Right forelimb (tissue), 1 donor: ENCODE measurements around the gene MUC6.

Source experiments
- DNase-seq: peaks from one replicate; pipeline ENCODE4 v3.0.0-alpha.2; 2018

MUC6 gene

GRCh38 chr11:1072821-1073231 is 36.3 kb upstream of the MUC6 start:
- no peak for DNase-seq

- DNase-seq: no peak
Observed at GRCh38 chr11:1072116-1072820, 35.8 kb upstream of the MUC6 start.

GRCh38 chr11:1071571-1072115 is 35.1 kb upstream of the MUC6 start:
- no peak for DNase-seq

GRCh38 chr11:1070594-1071462 is 34.3 kb upstream of the MUC6 start:
- DNase-seq: no peak

GRCh38 chr11:1069740-1070139 is 33.2 kb upstream of the MUC6 start:
- DNase-seq: no peak

GRCh38 chr11:1067812-1068496 is 31.4 kb upstream of the MUC6 start:
- DNase-seq: no peak

GRCh38 chr11:1064167-1064566 is 27.6 kb upstream of the MUC6 start:
- no peak for DNase-seq

- DNase-seq: no peak
Observed at GRCh38 chr11:1062075-1062820, 25.7 kb upstream of the MUC6 start.

- DNase-seq: no peak
Observed at GRCh38 chr11:1060852-1061616, 24.5 kb upstream of the MUC6 start.

GRCh38 chr11:1060410-1060809 is 23.9 kb upstream of the MUC6 start:
- DNase-seq: no peak

- no peak for DNase-seq
Observed at GRCh38 chr11:1059759-1060158, 23.2 kb upstream of the MUC6 start.

GRCh38 chr11:1057806-1058205 is 21.3 kb upstream of the MUC6 start:
- DNase-seq: no peak

GRCh38 chr11:1055990-1056771 is 19.7 kb upstream of the MUC6 start:
- no peak for DNase-seq

GRCh38 chr11:1055109-1055703 is 18.7 kb upstream of the MUC6 start:
- DNase-seq: no peak

- peak; percentile 45 for DNase-seq
Observed at GRCh38 chr11:1054143-1055108, 17.9 kb upstream of the MUC6 start.

GRCh38 chr11:1053121-1053901 is 16.8 kb upstream of the MUC6 start:
- peak; percentile 41 for DNase-seq

- DNase-seq: peak; percentile 40
Observed at GRCh38 chr11:1052133-1053011, 15.9 kb upstream of the MUC6 start.
